Ovary (tissue), 9 donors: ENCODE data around the gene RPL41. TPM values are rescaled to one million over a fixed set of nuclear protein-coding genes. Genes with fewer than 3 reads are reported as not detected.
A peak's percentile ranks its signal among the peaks of the same experiment; 100 is the strongest.

Experiments
- DNase-seq, 5 donors: peaks; one replicate each; pipeline ENCODE4 v3.0.0-alpha.2; 2019 to 2020
- H3K27ac ChIP-seq, 2 donors: fragments of 200-600 bp; one replicate each; pipeline versions ENCODE4 v1.5.1 to v1.8.0; 2019 to 2022
- H3K27me3 ChIP-seq: fragments of 200-600 bp; one replicate; pipeline ENCODE4 v1.8.0; 2022
- H3K36me3 ChIP-seq: fragments of 200-600 bp; sonication (generic); one replicate; pipeline ENCODE4 v1.5.1; 2019
- H3K4me1 ChIP-seq: one replicate; pipeline ENCODE4 v1.8.1; 2013; ENCODE audit warnings: mild to moderate bottlenecking, moderate library complexity; ENCODE audit not compliant: insufficient read depth
- H3K4me3 ChIP-seq: fragments of 200-600 bp; sonication (generic); one replicate; pipeline ENCODE4 v1.5.1; 2017
- H3K9me3 ChIP-seq, 2 donors: fragments of 200-600 bp in 1 of 2; sonication (generic) in 1 of 2; one replicate each; pipeline versions ENCODE4 v1.5.1 to v1.8.1; 2013 to 2019; ENCODE audit warnings: mild to moderate bottlenecking in 1 of 2, moderate library complexity in 1 of 2
- CTCF ChIP-seq, 3 donors: fragments of 450-650 bp in 2 of 3; fragments of 200-600 bp in 1 of 3; IDR thresholded peaks; one replicate each; pipeline versions ENCODE4 v1.5.1 to v1.8.0; 2016 to 2022; ENCODE audit warnings: antibody characterized with exemption in 3 of 3, mild to moderate bottlenecking in 1 of 3
- EP300 ChIP-seq: sonication (generic); formaldehyde crosslinking; IDR thresholded peaks from one replicate; pipeline ENCODE4 v1.6.1; 2017; ENCODE audit warnings: antibody characterized with exemption
- POLR2A ChIP-seq: fragments of 450-650 bp; IDR thresholded peaks from one replicate; pipeline ENCODE4 v1.6.1; 2017; ENCODE audit warnings: antibody characterized with exemption, mild to moderate bottlenecking, moderate library complexity
- WGBS, 3 donors: extraction: QIAGEN DNeasy Blood & Tissue Kit in 1 of 3; methylation state at CpG; one replicate each; pipeline versions ENCODE4 v1.1.5 to v1.1.7; 2013 to 2017; 5-methylcytosine and 5-hydroxymethylcytosine counted together
- intact Hi-C, 4 donors: fragments of 100-400 bp; cut with DNase I; formaldehyde crosslinking; loops; one replicate each; pipeline versions ENCODE4 v1.11.0 to v1.15.1; 2022 to 2023
- polyA plus RNA-seq, 2 donors: library from polyadenylated mRNA; stranded (reverse); fragments of 200-250 nt in 1 of 2; fragments of 350-450 nt in 1 of 2; fragmentation: Illumina TruSeq in 1 of 2; extraction: RNeasy Lipid Tissue Mini Kit (QIAGEN cat#74804) in 1 of 2; gene quantifications; one replicate each; pipeline ENCODE4 v1.2.3, GENCODE V29; 2013 to 2014
- total RNA-seq, 7 donors: library from RNA; depleted of rRNA in 2 of 7; stranded (reverse); fragments of >200 nt in 2 of 7; fragmentation: NEBNext Ultra II Directional in 3 of 7; extraction: Animal tissue kit (Norgen Biotek cat#: 25700) in 3 of 7; gene quantifications; one replicate each; pipeline versions ENCODE4 v1.1.0 to v1.2.4, GENCODE V29; 2016 to 2023
- donor health status: DM: no; HTN: no; CAD: no; lungs with moderate emphysema.
- donor health status: DM: no; HTN: no; CAD: no.
- donor health status: Bipolar disorder and iron deficiency.
- donor health status: DM: yes; HTN: yes; CAD: no.
- donor health status: DM: no; HTN: no; CAD: no.
- donor health status: DM: yes; HTN: yes; CAD: no.

The RPL41 gene
- total and polyA plus RNA-seq, 9 donors: 6,021 to 11,451 (median 6,946) TPM

GRCh38 chr12:56078427-56078826 is 38.0 kb upstream of the RPL41 start:
- H3K36me3 ChIP-seq: no peaks in the 10 kb centered on the region
- no peak for DNase-seq
- no peak overlapping the region for H3K4me3 ChIP-seq
- 92 to 100% (median 97%) methylated on average over 1 of the region's 1 CpG for WGBS, 3 donors
- peaks cover 5% of the 10 kb centered on the region for H3K4me1 ChIP-seq
- no peak overlapping the region for H3K27ac ChIP-seq
- TF ChIP-seq POLR2A: no peak
- no peak for TF ChIP-seq CTCF (IDR thresholded peaks at IDR 0.05)
- TF ChIP-seq EP300: no peak
- no peaks in the 10 kb centered on the region for H3K27me3 ChIP-seq
- H3K9me3 ChIP-seq: no peaks in the 10 kb centered on the region
- intact Hi-C loops: no loop called here

- Histone ChIP-seq H3K4me3 (peak overlapping the region; percentile 33), H3K9me3 (no peaks in the 10 kb centered on the region), H3K36me3 (no peaks in the 10 kb centered on the region), H3K27me3 (no peaks in the 10 kb centered on the region), H3K4me1 (peaks cover 5% of the 10 kb centered on the region), H3K27ac (peak overlapping the region in 1 of 2 donors; percentile 7)
- 1 to 3% (median 2%) methylated on average over 38 to 50 of the region's 50 CpGs for WGBS, 3 donors
- DNase-seq: peak; percentile 77 to 89 (median 84)
- intact Hi-C loops: no loop called here
- TF ChIP-seq CTCF (IDR thresholded peaks at IDR 0.05) (peak; percentile 35 to 69 (median 64)), EP300 (no peak)
Observed at GRCh38 chr12:56078931-56079722, 37.3 kb upstream of the RPL41 start.

- TF ChIP-seq POLR2A (no peak), EP300 (no peak), CTCF (IDR thresholded peaks at IDR 0.05) (peak in 2 of 3 donors; percentile 13 to 17)
- DNase-seq: peak; percentile 63 to 82 (median 77)
- 0 to 2% (median 1%) methylated on average over 49 to 59 of the region's 59 CpGs for WGBS, 3 donors
- Histone ChIP-seq H3K4me1 (peaks cover 5% of the 10 kb centered on the region), H3K9me3 (no peaks in the 10 kb centered on the region), H3K27me3 (no peaks in the 10 kb centered on the region), H3K4me3 (peak within 1 kb of the TSS; percentile 33), H3K27ac (peak within 1 kb of the TSS in 1 of 2 donors; percentile 7), H3K36me3 (no peaks in the 10 kb centered on the region)
- intact Hi-C loops: no loop called here
Observed at GRCh38 chr12:56079723-56080555, 36.5 kb upstream of the RPL41 start, which contains the start of gene ERBB3. TSS of gene ERBB3 (plus strand) at chr12:56080165. CDS start at chr12:56080301, 136 bp downstream.

- 15 to 32% (median 19%) methylated on average over 20 of the region's 20 CpGs for WGBS, 3 donors
- no peak overlapping the region for H3K27ac ChIP-seq
- TF ChIP-seq EP300 (no peak), POLR2A (no peak), CTCF (IDR thresholded peaks at IDR 0.05) (no peak)
- H3K4me1 ChIP-seq: peaks cover 5% of the 10 kb centered on the region
- H3K9me3 ChIP-seq: no peaks in the 10 kb centered on the region
- DNase-seq: no peak
- no peaks in the 10 kb centered on the region for H3K27me3 ChIP-seq
- intact Hi-C loops: no loop called here
- no peaks in the 10 kb centered on the region for H3K36me3 ChIP-seq
- H3K4me3 ChIP-seq: peak overlapping the region; percentile 33
Observed at GRCh38 chr12:56080556-56081138, 35.8 kb upstream of the RPL41 start.
